HEK293 (cell line): ENCODE results near the gene ZNF469.

ENCODE experiments used
- CTCF ChIA-PET: fragments of 350-600 bp; formaldehyde crosslinking; extraction: SDS; loops from one replicate; lab custom pipeline; 2021; ENCODE audit warnings: antibody characterized with exemption; lab: Yijun Ruan, JAX
- POLR2A ChIA-PET: fragments of 300-600 bp; formaldehyde crosslinking; extraction: SDS; loops from one replicate; lab custom pipeline; 2020; ENCODE audit warnings: antibody characterized with exemption, inconsistent platforms; lab: Yijun Ruan, JAX
- H3K27ac ChIP-seq: fragments of 200-500 bp; sonication (Bioruptor generic); 2 replicates; pipeline ENCODE4 v1.5.1; 2014; ENCODE audit warnings: low read depth, low read length, control low read depth, inconsistent platforms; ENCODE audit errors: extremely low read depth
- H3K36me3 ChIP-seq, 2 experiments: fragments of 200-500 bp in 1 of 2; sonication (Bioruptor generic) in 1 of 2; 1 replicate in 1 of 2; 2 replicates in 1 of 2; pipeline ENCODE4 v1.5.1; 2014 to 2017; ENCODE audit warnings: inconsistent platforms in 2 of 2, low read length in 2 of 2; ENCODE audit not compliant: control insufficient read depth in 2 of 2, insufficient read depth in 1 of 2
- H3K4me1 ChIP-seq: fragments of 200-500 bp; sonication (Bioruptor generic); 2 replicates; pipeline ENCODE4 v1.5.1; 2014; ENCODE audit warnings: mild to moderate bottlenecking, low read length, inconsistent platforms; ENCODE audit not compliant: control insufficient read depth, insufficient read depth
- H3K4me3 ChIP-seq: 2 replicates; pipeline ENCODE4 v1.5.1; 2011; ENCODE audit warnings: low read depth, mild to moderate bottlenecking, control low read depth, low read length, moderate library complexity
- H3K9me3 ChIP-seq: fragments of 200-500 bp; sonication (Bioruptor generic); 2 replicates; pipeline ENCODE4 v1.5.1; 2014; ENCODE audit warnings: low read depth, low read length, inconsistent platforms; ENCODE audit not compliant: control insufficient read depth, insufficient read depth
- FEZF1 ChIP-seq: fragments of 450-650 bp; formaldehyde crosslinking; IDR thresholded peaks from 2 replicates; pipeline ENCODE4 v1.5.1; 2016; ENCODE audit warnings: missing biosample characterization, missing genetic modification characterization
- ZBTB20 ChIP-seq: fragments of 450-650 bp; formaldehyde crosslinking; IDR thresholded peaks from 2 replicates; pipeline ENCODE4 v1.5.1; 2016; ENCODE audit warnings: missing biosample characterization, missing genetic modification characterization
- ZFP41 ChIP-seq: fragments of 450-650 bp; formaldehyde crosslinking; IDR thresholded peaks from 2 replicates; pipeline ENCODE4 v1.5.1; 2016; ENCODE audit warnings: missing biosample characterization, missing genetic modification characterization, borderline replicate concordance
- ZIC2 ChIP-seq: fragments of 450-650 bp; formaldehyde crosslinking; IDR thresholded peaks from 2 replicates; pipeline ENCODE4 v1.5.1; 2016; ENCODE audit warnings: missing biosample characterization, missing genetic modification characterization
- ZNF114 ChIP-seq: fragments of 450-650 bp; formaldehyde crosslinking; IDR thresholded peaks from 2 replicates; pipeline ENCODE4 v1.5.0; 2017; ENCODE audit warnings: missing biosample characterization, missing genetic modification characterization
- ZNF175 ChIP-seq: fragments of 450-650 bp; formaldehyde crosslinking; IDR thresholded peaks from 2 replicates; pipeline ENCODE4 v1.5.1; 2016; ENCODE audit warnings: missing biosample characterization, missing genetic modification characterization
- ZNF19 ChIP-seq: fragments of 450-650 bp; formaldehyde crosslinking; IDR thresholded peaks from 2 replicates; pipeline ENCODE4; 2016; ENCODE audit warnings: missing biosample characterization, missing genetic modification characterization, low read depth
- ZNF214 ChIP-seq: fragments of 450-650 bp; formaldehyde crosslinking; IDR thresholded peaks from 2 replicates; pipeline ENCODE4 v1.5.1; 2017; ENCODE audit warnings: missing biosample characterization, mild to moderate bottlenecking, missing genetic modification characterization, borderline replicate concordance
- ZNF223 ChIP-seq: fragments of 450-650 bp; formaldehyde crosslinking; IDR thresholded peaks from 2 replicates; pipeline ENCODE4 v1.5.1; 2016; ENCODE audit warnings: missing biosample characterization, missing genetic modification characterization
- ZNF292 ChIP-seq: fragments of 450-650 bp; formaldehyde crosslinking; IDR thresholded peaks from 2 replicates; pipeline ENCODE4 v1.5.1; 2016; ENCODE audit warnings: low read depth, missing biosample characterization, missing genetic modification characterization, borderline replicate concordance
- ZNF37A ChIP-seq: fragments of 450-650 bp; IDR thresholded peaks from 2 replicates; pipeline ENCODE4 v1.5.1; 2018; ENCODE audit warnings: missing biosample characterization, missing genetic modification characterization
- ZNF433 ChIP-seq: fragments of 450-650 bp; formaldehyde crosslinking; IDR thresholded peaks from 2 replicates; pipeline ENCODE4 v1.5.1; 2016; ENCODE audit warnings: missing biosample characterization, missing genetic modification characterization, low read depth
- ZNF449 ChIP-seq: fragments of 450-650 bp; formaldehyde crosslinking; IDR thresholded peaks from 2 replicates; pipeline ENCODE4 v1.5.1; 2017; ENCODE audit warnings: missing biosample characterization, mild to moderate bottlenecking, missing genetic modification characterization, moderate library complexity
- ZNF501 ChIP-seq: fragments of 450-650 bp; formaldehyde crosslinking; IDR thresholded peaks from 2 replicates; pipeline ENCODE4 v1.5.1; 2016; ENCODE audit warnings: missing biosample characterization, missing genetic modification characterization
- ZNF580 ChIP-seq: fragments of 450-650 bp; formaldehyde crosslinking; IDR thresholded peaks from 2 replicates; pipeline ENCODE4 v1.5.1; 2016; ENCODE audit warnings: missing biosample characterization, missing genetic modification characterization
- ZNF596 ChIP-seq: fragments of 450-650 bp; IDR thresholded peaks from 2 replicates; pipeline ENCODE4 v1.5.0; 2018; ENCODE audit warnings: missing biosample characterization, mild to moderate bottlenecking, missing genetic modification characterization, moderate library complexity
- ZNF654 ChIP-seq: fragments of 450-650 bp; formaldehyde crosslinking; IDR thresholded peaks from 2 replicates; pipeline ENCODE4 v1.5.1; 2016; ENCODE audit warnings: low read depth, missing biosample characterization, missing genetic modification characterization
- ZNF776 ChIP-seq: fragments of 450-650 bp; formaldehyde crosslinking; IDR thresholded peaks from 2 replicates; pipeline ENCODE4 v1.5.0; 2017; ENCODE audit warnings: missing biosample characterization, missing genetic modification characterization, borderline replicate concordance
- ZNF843 ChIP-seq: fragments of 450-650 bp; formaldehyde crosslinking; IDR thresholded peaks from 2 replicates; pipeline ENCODE4 v1.5.1; 2016; ENCODE audit warnings: missing biosample characterization, missing genetic modification characterization
- ZSCAN30 ChIP-seq: fragments of 450-650 bp; IDR thresholded peaks from 2 replicates; pipeline ENCODE4 v1.5.1; 2018; ENCODE audit warnings: missing biosample characterization, mild to moderate bottlenecking, missing genetic modification characterization, moderate library complexity
- ZSCAN4 ChIP-seq: fragments of 450-650 bp; formaldehyde crosslinking; IDR thresholded peaks from 2 replicates; pipeline ENCODE4 v1.5.1; 2017; ENCODE audit warnings: missing biosample characterization, missing genetic modification characterization
- ZSCAN5A ChIP-seq: fragments of 450-650 bp; formaldehyde crosslinking; IDR thresholded peaks from 2 replicates; pipeline ENCODE4 v1.5.1; 2016; ENCODE audit warnings: missing biosample characterization, missing genetic modification characterization
- TF ChIP-seq, protein P1 (sequence below): fragments of 450-650 bp; formaldehyde crosslinking; IDR thresholded peaks from 2 replicates; pipeline ENCODE4 v1.5.1; 2016; ENCODE audit warnings: missing biosample characterization, missing genetic modification characterization
- TF ChIP-seq, protein P2 (sequence below): fragments of 450-650 bp; formaldehyde crosslinking; IDR thresholded peaks from 2 replicates; pipeline ENCODE4 v1.5.1; 2016; ENCODE audit warnings: missing biosample characterization, missing genetic modification characterization, low read depth
- TF ChIP-seq, protein P3 (sequence below): fragments of 450-650 bp; formaldehyde crosslinking; IDR thresholded peaks from 2 replicates; pipeline ENCODE4 v1.5.1; 2016; ENCODE audit warnings: missing biosample characterization, missing genetic modification characterization

Gene ZNF469

DNA sequence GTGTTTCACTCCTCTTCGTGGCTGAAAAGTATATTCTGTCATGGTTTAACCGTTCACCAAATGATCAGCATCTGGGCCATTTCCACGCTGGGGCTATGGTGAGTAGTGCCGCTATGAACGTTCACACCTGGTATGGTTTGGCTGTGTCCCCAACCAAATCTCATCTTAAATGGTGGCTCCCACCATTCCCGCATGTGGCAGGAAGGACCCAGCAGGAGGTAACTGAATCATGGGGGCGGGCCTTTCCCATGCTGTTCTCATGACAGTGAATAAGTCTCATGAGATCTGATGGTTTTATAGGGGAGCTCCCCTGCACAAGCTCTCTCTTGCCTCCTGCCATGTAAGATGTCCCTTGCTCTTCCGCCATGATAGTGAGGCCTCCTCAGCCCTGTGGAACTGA lies 45.7 kb upstream of the ZNF469 start:
- H3K9me3 ChIP-seq, result no peaks in the 10 kb centered on the region
- TF ChIP-seq ZFP41 (no peak), ZSCAN4 (tag by site-specific recombination) (no peak), ZSCAN5A (tag by site-specific recombination) (no peak), ZNF175 (tag by site-specific recombination) (no peak), ZNF654 (tag by site-specific recombination) (no peak)
- TF ChIP-seq, protein P1, sequence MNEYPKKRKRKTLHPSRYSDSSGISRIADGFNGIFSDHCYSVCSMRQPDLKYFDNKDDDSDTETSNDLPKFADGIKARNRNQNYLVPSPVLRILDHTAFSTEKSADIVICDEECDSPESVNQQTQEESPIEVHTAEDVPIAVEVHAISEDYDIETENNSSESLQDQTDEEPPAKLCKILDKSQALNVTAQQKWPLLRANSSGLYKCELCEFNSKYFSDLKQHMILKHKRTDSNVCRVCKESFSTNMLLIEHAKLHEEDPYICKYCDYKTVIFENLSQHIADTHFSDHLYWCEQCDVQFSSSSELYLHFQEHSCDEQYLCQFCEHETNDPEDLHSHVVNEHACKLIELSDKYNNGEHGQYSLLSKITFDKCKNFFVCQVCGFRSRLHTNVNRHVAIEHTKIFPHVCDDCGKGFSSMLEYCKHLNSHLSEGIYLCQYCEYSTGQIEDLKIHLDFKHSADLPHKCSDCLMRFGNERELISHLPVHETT (tag by site-specific recombination), result no peak
- no peaks in the 10 kb centered on the region for H3K36me3 ChIP-seq
- no peaks in the 10 kb centered on the region for H3K4me1 ChIP-seq
- ChIA-PET CTCF (no interaction called here), POLR2A (no interaction called here)
- H3K4me3 ChIP-seq, result no peak overlapping the region
- H3K27ac ChIP-seq, result no peak overlapping the region

DNA sequence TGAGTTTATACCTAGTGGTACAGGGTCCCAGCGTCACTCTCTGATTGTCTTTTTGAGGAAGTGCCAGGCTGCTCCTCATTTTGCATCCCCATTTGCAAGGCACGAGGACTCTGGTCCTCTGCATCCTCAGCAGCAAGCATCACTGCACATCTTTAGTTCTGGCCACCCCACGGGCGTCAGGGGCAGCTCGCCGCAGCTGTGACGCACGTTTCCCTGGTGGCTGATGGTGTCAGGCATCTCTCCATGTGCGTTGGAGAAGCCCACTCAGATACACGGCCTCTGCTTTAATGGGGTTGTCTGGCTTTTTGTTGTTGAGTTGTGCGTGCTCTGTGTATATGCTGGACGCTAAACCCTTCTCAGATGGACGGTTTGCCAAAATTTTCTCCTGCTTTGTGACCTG lies 45.2 kb upstream of the ZNF469 start:
- no peaks in the 10 kb centered on the region for H3K4me1 ChIP-seq
- H3K36me3 ChIP-seq, result no peaks in the 10 kb centered on the region
- no peak overlapping the region for H3K4me3 ChIP-seq
- no peak overlapping the region for H3K27ac ChIP-seq
- no peaks in the 10 kb centered on the region for H3K9me3 ChIP-seq
- ChIA-PET POLR2A (no interaction called here), CTCF (no interaction called here)
- no peak for TF ChIP-seq ZNF776
- TF ChIP-seq ZIC2 (tag by site-specific recombination), result no peak
- TF ChIP-seq ZSCAN30 (tag by site-specific recombination), result no peak
- TF ChIP-seq ZNF843 (tag by site-specific recombination), result no peak
- no peak for TF ChIP-seq ZNF37A
- TF ChIP-seq ZNF19 (tag by site-specific recombination), result no peak
- TF ChIP-seq, protein P2, sequence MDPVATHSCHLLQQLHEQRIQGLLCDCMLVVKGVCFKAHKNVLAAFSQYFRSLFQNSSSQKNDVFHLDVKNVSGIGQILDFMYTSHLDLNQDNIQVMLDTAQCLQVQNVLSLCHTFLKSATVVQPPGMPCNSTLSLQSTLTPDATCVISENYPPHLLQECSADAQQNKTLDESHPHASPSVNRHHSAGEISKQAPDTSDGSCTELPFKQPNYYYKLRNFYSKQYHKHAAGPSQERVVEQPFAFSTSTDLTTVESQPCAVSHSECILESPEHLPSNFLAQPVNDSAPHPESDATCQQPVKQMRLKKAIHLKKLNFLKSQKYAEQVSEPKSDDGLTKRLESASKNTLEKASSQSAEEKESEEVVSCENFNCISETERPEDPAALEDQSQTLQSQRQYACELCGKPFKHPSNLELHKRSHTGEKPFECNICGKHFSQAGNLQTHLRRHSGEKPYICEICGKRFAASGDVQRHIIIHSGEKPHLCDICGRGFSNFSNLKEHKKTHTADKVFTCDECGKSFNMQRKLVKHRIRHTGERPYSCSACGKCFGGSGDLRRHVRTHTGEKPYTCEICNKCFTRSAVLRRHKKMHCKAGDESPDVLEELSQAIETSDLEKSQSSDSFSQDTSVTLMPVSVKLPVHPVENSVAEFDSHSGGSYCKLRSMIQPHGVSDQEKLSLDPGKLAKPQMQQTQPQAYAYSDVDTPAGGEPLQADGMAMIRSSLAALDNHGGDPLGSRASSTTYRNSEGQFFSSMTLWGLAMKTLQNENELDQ, result no peak
- no peak for TF ChIP-seq ZNF433 (tag by site-specific recombination)
- TF ChIP-seq ZNF501, result no peak
- no peak for TF ChIP-seq ZBTB20 (tag by site-specific recombination)
- no peak for TF ChIP-seq ZNF449 (tag by site-specific recombination)
- TF ChIP-seq ZNF580 (tag by site-specific recombination), result no peak
- no peak for TF ChIP-seq ZNF114 (tag by site-specific recombination)
- TF ChIP-seq ZNF223 (tag by site-specific recombination), result no peak
- TF ChIP-seq, protein P3, sequence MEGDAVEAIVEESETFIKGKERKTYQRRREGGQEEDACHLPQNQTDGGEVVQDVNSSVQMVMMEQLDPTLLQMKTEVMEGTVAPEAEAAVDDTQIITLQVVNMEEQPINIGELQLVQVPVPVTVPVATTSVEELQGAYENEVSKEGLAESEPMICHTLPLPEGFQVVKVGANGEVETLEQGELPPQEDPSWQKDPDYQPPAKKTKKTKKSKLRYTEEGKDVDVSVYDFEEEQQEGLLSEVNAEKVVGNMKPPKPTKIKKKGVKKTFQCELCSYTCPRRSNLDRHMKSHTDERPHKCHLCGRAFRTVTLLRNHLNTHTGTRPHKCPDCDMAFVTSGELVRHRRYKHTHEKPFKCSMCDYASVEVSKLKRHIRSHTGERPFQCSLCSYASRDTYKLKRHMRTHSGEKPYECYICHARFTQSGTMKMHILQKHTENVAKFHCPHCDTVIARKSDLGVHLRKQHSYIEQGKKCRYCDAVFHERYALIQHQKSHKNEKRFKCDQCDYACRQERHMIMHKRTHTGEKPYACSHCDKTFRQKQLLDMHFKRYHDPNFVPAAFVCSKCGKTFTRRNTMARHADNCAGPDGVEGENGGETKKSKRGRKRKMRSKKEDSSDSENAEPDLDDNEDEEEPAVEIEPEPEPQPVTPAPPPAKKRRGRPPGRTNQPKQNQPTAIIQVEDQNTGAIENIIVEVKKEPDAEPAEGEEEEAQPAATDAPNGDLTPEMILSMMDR (tag by site-specific recombination), result no peak
- TF ChIP-seq FEZF1, result no peak
- no peak for TF ChIP-seq ZNF596 (tag by site-specific recombination)
- TF ChIP-seq ZNF214 (tag by site-specific recombination), result no peak
- no peak for TF ChIP-seq ZNF292 (tag by site-specific recombination)
